ENCODE measurements around the gene GNB5.
"Not testable (repeated sequence)": the region's sequence is repeated elsewhere in the genome, so short reads cannot be mapped to it uniquely, and the experiment has no call there.

GNB5 gene

GRCh38 chr15:52206446-52206845 lies 15.3 kb upstream of the GNB5 start:
- DNase-seq = no peak

GRCh38 chr15:52204657-52205056 lies 13.5 kb upstream of the GNB5 start:
- no peak for DNase-seq

GRCh38 chr15:52200831-52201365 lies 9.7 kb upstream of the GNB5 start:
- DNase-seq = no peak

- no peak for DNase-seq
These were observed 8.1 kb upstream of the GNB5 start for GRCh38 chr15:52199271-52199670.

GRCh38 chr15:52196891-52197290 lies 5.7 kb upstream of the GNB5 start:
- DNase-seq = no peak

- no peak for DNase-seq
These were observed 2.6 kb upstream of the GNB5 start for GRCh38 chr15:52193791-52194190.

- DNase-seq = no peak
These were observed 2.1 kb upstream of the GNB5 start for GRCh38 chr15:52193321-52193720.

GRCh38 chr15:52186651-52187486 lies 4.3 kb downstream of the GNB5 start:
- no peak for DNase-seq

GRCh38 chr15:52185151-52185561 lies 6.0 kb downstream of the GNB5 start:
- no peak for DNase-seq

GRCh38 chr15:52184721-52185120 lies 6.5 kb downstream of the GNB5 start:
- DNase-seq = no peak

- no peak for DNase-seq
These were observed 7.5 kb downstream of the GNB5 start for GRCh38 chr15:52183562-52184173.

GRCh38 chr15:52181938-52182780 lies 9.0 kb downstream of the GNB5 start:
- DNase-seq = no peak

- DNase-seq = no peak
These were observed 10.2 kb downstream of the GNB5 start for GRCh38 chr15:52180851-52181450.

- no peak for DNase-seq
These were observed 10.9 kb downstream of the GNB5 start for GRCh38 chr15:52180196-52180835.

GRCh38 chr15:52179278-52180195 lies 11.7 kb downstream of the GNB5 start:
- peak; percentile 85 for DNase-seq

GRCh38 chr15:52178765-52179164 lies 12.4 kb downstream of the GNB5 start:
- no peak for DNase-seq

GRCh38 chr15:52172869-52173268 lies 18.3 kb downstream of the GNB5 start:
- DNase-seq = no peak

- DNase-seq = no peak
These were observed 19.4 kb downstream of the GNB5 start for GRCh38 chr15:52171807-52172206.

GRCh38 chr15:52171386-52171785 lies 19.8 kb downstream of the GNB5 start:
- DNase-seq = no peak

GRCh38 chr15:52170199-52170598 lies 21.0 kb downstream of the GNB5 start:
- not testable (repeated sequence) for DNase-seq

- DNase-seq = not testable (repeated sequence)
These were observed 25.6 kb downstream of the GNB5 start for GRCh38 chr15:52165494-52166131.

Data from right forelimb (tissue), 1 donor.